GM18498 (cell line): Measurements from ENCODE around the gene RTCA.
"Not testable (repeated sequence)": the region's sequence is repeated elsewhere in the genome, so short reads cannot be mapped to it uniquely, and the experiment has no call there.

Experiments used
- ATAC-seq: cut with Tn5 transposase; IDR thresholded peaks from one replicate; pipeline ENCODE4 v1.9.1; 2021; ENCODE audit warnings: mild to moderate bottlenecking, moderate library complexity; ENCODE audit not compliant: unreplicated experiment

The RTCA gene

GRCh38 chr1:100265931-100266740 is at the start of gene RTCA:
RTCA (plus strand) TSS chr1:100266216; CDS start chr1:100266376, 160 bp downstream.
- ATAC-seq, result peak; percentile 98

GRCh38 chr1:100217834-100218233 is 48.2 kb upstream of the RTCA start:
- no peak for ATAC-seq

DNA sequence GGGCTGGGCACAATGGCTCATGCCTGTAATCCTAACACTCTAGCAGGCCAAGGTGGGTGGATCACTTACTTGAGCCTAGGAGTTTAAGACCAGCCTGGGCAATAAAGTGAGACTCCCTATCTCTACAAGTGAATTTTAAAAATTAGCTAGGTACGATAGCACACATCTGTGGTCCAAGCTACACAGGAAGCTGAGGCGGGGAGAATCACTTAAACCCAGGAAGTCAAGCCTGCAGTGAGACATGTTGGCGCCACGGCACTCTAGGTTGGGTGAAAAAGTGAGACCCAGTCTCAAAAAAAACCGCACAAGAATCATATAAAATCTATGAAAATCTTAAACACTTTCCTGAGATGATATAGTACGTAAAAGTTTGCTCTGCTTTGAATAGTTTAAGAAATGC is 46.6 kb upstream of the RTCA start:
- ATAC-seq, result no peak

- no peak for ATAC-seq
Measured at GRCh38 chr1:100219883-100220282, 46.1 kb upstream of the RTCA start.

DNA sequence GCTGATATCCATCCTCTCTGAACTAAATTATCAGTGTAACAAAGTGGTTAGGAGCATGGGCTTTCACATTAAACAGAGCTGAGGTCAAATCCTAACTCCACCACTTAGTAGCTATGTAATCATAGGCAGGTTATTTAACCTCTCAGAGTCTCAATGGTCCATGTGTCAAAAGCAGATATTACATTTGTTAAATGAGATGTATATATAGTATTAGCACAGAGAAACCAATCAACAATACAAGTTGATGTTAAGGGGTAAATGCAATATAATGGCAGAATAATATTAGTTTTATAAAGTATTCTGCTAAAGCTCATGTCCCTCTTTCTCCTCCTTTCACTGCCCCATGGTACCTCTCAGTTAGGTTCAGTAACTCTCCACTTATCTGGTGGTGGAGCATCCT is 43.6 kb upstream of the RTCA start:
- ATAC-seq, result no peak

DNA sequence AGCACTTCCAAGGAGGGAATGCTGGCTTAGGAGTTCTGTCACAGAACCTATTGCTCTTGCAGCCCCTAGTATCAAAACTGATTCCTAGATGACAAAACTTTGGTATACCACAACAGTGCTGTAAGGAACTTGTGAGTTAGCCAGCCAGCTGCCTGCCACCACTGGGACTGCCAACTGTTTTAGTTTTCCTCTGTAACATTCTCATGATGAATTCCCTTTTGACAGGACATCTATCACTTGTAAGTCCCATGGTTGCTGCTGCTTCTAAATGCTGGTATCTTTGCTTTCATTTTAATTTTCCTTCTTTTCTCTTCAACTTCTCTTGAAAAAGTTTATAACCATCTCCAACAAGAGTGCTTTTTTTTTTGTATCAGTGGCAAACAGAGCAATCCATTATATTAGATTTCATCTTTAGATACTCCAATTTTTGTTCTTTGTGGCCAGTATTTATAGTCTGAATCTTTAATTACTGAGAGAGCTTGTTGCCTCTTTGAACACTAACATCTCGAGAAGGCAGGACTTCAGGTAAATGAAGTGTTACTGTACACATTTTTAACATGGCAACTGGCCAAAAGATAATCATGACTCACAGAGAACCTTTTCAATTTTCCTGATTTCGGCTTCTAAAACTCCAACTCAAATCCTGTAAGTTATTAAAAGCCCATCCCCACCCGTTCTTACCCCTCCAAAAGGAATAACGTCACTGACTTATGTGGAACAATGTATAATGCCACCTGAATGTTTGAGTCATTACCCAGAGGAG is 36.2 kb upstream of the RTCA start:
- ATAC-seq, result no peak

DNA sequence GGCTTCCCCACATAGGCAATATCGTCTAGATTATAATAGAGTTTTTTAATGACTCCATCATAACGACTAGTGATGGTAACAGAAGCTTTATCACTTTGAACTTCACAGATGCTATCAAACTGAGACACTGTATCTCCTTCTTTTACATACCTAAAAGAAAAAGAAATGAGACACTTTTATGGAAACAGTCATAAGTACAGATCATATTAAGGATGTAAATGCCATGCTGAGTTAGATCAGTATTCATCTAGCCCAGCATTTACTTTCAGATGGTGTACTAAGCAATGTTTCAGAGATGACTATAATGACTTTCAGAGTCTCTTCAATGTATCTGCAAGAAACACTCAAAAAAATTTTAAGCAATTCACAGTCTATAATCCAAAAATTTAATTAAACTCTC is 35.3 kb upstream of the RTCA start:
- ATAC-seq, result no peak

DNA sequence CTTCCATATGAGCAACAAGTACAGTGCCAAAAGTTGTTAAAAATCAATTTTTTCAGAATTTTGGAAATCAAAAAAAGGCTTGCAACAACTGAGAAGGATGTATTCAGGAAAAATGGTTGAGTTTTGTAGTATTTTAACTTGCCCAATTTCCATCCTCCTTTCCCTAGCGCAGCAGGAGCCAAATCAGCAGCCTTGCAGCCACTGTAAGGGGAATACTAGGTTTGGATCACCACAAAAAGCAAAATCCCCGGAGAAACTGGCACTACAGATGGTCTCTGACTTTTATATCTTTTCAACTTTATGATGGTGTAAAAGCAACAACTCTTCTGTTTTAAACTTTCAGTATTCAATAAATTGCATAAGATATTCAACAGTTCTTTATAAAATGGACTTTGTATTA is 34.3 kb upstream of the RTCA start:
- ATAC-seq, result no peak

DNA sequence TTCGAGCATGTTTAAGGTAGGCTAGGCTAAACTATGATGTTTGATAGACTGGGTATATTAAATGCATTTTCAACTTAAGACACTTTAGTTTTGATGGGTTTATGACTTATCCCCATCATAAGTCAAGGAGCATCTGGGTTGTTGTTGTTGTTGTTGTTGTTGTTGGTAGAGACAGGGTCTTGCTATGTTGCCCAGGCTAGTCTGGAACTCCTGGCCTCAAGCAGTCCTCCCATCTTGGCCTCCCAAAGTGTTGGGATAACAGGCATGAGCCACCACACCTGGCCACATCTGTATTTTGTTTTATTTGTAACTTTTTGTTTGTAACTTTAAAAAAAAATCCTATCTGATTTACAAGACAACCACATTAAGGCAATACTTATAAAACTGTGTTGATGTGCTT is 33.9 kb upstream of the RTCA start:
- no peak for ATAC-seq

- not testable (repeated sequence) for ATAC-seq
Measured at GRCh38 chr1:100233566-100233965, 32.5 kb upstream of the RTCA start.

- ATAC-seq, result no peak
Measured at GRCh38 chr1:100234432-100234831, 31.6 kb upstream of the RTCA start.

GRCh38 chr1:100237091-100237490 is 28.9 kb upstream of the RTCA start:
- no peak for ATAC-seq

DNA sequence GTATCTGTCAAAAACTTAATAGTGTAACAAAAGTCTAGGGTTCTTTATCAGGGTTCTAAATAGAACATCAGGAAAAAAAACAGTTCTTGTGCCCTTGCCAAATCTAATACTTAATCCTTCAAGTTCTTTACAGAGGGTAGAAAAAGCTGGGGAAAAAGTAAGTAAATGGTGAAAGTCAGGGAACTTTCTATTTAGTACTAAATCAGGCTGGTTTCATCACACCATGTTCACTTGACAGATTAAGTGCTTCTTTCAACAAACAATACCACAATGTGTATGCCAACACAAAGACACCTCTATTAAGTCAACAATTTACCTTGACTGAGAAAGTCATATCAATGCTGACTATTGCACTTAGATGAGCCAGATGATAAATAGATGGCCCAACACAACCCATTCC is 26.1 kb upstream of the RTCA start:
- ATAC-seq, result no peak

DNA sequence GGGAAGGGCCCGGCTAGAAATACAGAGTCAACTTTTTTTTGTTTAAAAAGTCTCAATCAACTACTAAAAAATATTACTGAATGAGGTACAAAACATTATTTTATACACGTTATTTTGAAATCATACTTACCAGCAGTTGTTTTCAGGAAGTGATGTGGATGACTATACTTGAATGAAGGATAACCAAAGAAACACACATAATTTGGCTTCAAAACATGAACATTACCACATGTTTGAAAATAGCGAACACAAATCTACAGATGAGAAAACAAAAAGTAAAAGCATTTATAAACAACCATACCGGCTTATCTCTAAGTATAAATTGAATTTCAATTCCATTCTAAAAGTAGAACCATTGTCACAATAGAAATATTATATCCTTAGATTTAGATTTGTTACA is 25.4 kb upstream of the RTCA start:
- ATAC-seq, result no peak

DNA sequence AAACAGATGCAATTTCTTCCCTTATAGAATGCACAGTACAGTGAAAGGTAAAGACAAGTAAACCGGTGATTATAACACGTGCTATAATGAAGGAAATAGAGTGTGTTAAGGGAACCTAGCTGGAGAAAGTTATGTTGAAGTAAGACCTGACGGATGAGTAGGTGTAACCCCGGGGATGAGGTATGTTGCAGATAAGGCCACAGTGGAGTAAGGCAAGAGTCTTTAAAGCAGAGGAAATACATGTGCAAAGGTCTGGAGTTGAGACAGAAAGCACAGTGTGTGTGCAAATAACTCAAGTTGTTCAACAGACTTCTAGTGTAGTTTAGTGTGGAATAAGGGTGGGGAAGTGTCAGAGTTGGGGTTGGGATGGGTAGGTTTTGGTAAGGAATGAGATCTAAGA is 19.3 kb upstream of the RTCA start:
- no peak for ATAC-seq

GRCh38 chr1:100249155-100249536 is 16.9 kb upstream of the RTCA start:
- ATAC-seq, result no peak

DNA sequence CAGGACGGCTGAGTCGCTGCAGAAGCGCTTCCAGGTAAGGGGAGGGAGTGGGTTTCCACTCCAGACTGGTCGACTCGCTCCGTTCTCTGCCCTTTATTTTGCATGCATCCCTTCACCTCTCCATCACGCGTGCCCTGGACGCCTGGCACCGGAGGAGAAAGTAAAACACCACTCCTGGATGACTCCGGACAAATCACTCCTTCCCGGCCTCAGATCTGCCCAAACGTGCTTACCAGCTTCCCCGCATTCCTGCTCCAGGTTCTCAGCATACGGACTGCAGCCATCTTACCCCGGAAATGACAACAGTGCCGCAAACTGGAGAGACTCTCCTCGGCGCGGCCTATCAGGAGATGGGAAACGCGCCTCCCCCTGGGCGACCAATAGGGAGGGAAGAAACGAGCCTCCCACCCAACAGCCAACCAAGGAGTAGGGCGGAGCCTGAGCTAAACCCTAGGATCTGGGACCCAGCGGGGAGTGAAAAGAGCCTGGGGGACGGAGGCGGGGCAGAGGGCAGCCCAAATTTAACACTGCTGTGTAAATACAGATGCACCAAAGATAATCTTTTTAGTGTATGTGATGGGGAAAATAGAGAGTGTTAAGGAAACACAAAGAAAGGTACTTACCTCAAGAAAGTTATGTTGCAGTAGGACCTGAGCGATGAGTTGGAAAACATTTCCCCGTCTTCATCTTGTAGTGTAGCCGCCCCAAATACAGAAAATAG is 16.3 kb upstream of the RTCA start, which contains the start of gene DBT:
Gene DBT (minus strand): TSS at position 298 of the 721 bp plus-strand sequence. CDS start 14 bp downstream, at position 284.
- peak; percentile 100 for ATAC-seq

DNA sequence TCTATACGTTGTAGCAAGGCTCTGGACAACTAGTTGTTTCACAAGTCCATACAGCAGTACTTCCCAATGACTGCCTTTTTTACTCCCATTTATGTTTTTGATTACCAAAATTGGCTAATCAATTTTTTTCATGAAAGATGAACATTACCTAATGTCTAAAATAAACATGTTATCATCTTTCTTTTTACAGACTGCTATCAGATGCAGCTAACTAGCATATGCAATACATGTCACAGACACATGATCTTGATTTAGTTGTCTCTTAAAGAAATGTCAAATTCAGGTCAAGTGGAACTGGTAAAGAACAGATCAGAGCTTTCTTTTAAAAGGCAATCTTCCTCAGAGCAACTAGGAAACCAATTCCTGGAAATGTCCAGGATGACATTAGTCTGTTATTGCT is 15.8 kb upstream of the RTCA start:
- no peak for ATAC-seq

DNA sequence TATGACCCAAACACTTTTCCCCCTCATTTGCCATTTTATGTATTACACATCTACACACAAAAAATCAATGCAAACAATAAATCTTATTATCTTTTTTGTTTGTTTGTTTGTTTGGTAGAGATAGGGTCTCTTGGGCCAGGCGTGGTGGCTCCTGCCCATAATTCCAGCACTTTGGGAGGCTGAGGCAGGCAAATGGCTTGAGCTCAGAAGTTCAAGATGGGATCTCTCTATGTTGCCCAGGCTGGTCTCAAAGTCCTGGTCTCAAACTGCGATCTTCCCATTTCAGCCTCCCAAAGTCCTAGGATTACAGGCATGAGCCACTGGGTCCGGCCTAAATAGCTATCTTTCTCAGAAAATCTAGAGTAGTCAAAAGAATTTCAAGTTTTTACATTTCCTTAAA is 15.2 kb upstream of the RTCA start:
- no peak for ATAC-seq

DNA sequence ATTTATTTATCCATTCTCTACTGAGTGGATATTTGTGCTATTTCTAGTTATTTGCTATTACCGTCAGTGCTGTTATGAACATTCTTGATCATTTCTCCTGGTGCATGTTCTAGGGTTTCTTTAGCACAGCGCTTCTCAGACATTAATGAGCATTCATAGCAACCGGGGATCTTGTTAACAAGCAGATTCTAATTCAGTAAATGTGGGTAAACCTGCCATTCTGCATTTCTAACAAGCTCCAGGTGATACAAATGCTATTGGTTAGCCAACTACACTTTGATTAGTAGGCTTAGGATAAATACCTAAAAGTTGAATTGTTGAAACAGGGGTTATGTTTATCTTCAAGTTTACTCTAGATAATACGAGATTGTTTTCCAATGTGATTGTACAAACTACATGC is 13.1 kb upstream of the RTCA start:
- no peak for ATAC-seq

DNA sequence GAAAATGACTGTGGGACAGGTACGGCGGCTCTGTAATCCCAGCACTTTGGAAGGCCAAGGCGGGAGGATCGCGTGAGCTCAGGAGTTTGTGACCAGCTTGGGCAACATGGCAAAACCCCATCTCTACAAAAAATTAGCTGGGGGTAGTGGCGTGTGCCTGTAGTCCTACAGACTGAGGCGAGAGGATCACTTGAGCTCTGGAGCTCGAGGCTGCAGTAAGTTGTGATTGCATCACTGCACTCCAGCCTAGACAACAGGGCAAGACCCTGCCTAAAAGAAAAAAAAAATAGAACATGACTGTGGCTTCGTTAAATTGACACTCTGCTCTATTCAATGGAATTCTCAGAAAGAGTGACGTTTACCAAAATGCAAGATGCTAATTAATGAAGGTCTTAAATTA is 12.5 kb upstream of the RTCA start:
- no peak for ATAC-seq

DNA sequence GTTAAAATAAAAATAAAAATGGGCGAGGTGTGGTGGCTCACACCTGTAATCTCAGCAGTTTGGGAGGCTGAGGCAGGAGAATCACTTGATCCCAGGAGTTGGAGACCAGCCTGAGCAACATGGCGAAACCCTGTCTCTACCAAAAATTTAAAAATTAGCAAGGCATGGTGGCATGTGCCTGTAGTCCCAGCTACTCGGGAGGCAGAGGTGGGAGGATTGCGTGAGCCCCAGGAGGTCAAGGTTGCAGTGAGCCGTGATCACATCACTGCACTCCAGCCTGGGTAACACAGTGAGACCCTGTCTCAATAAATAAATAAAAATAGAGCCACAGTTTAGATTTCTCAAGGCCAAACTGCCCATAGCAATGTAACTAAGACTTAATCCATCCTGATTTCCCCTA is 9.7 kb upstream of the RTCA start:
- not testable (repeated sequence) for ATAC-seq
